Panc1 (cell line): Measurements from ENCODE around the gene OTOL1.

ENCODE experiments used
- CTCF ChIP-seq: fragments of 450-650 bp; IDR thresholded peaks from 2 replicates; pipeline ENCODE4 v1.5.1; 2017; ENCODE audit warnings: mild to moderate bottlenecking
- POLR2AphosphoS5 ChIP-seq: IDR thresholded peaks from 2 replicates; pipeline ENCODE4 v1.6.1; 2012; ENCODE audit warnings: mild to moderate bottlenecking, low read depth, low read length, moderate library complexity
- REST ChIP-seq, 2 experiments: IDR thresholded peaks; 2 replicates each; pipeline ENCODE4 v1.6.1; 2011 to 2012; ENCODE audit warnings: low read depth in 2 of 2, control low read depth in 1 of 2, low read length in 1 of 2, mild to moderate bottlenecking in 1 of 2, moderate library complexity in 1 of 2; ENCODE audit not compliant: insufficient read depth in 1 of 2
- TCF7L2 ChIP-seq: IDR thresholded peaks from 2 replicates; pipeline ENCODE4 v1.6.1; 2011; ENCODE audit warnings: mild to moderate bottlenecking, low read depth, low read length, inconsistent platforms

- TF ChIP-seq REST (IDR thresholded peaks at IDR 0.05; ENCODE audit: insufficient read depth in 1 of 2, low read depth in 2 of 2, low read length in 1 of 2) (no peak), CTCF (no peak), POLR2AphosphoS5 (no peak), TCF7L2 (no peak)
These were observed 46.8 kb upstream of the OTOL1 start for GRCh38 chr3:161449785-161450184.
